ENCODE data around the gene MAN2A1. TPM values are rescaled to one million over a fixed set of nuclear protein-coding genes. Genes with fewer than 3 reads are reported as not detected.
A peak's percentile ranks its signal among the peaks of the same experiment; 100 is the strongest.

The MAN2A1 gene
- total RNA-seq, 1 donor from 2014 or later: 43.6 TPM

GRCh38 chr5:109837231-109837861 is 147.6 kb downstream of the MAN2A1 start:
- ATAC-seq: no peak
- H3K27me3 ChIP-seq: no peaks in the 10 kb centered on the region
- H3K4me3 ChIP-seq: no peak overlapping the region
- H3K27ac ChIP-seq: no peak overlapping the region
- no peaks in the 10 kb centered on the region for H3K4me1 ChIP-seq
- no peak for DNase-seq
- no peaks in the 10 kb centered on the region for H3K9me3 ChIP-seq
- no peak for TF ChIP-seq CTCF (IDR thresholded peaks at IDR 0.05)
- intact Hi-C loops (cut with DNase I): no loop called here
- peaks cover 18% of the 10 kb centered on the region for H3K36me3 ChIP-seq

DNA sequence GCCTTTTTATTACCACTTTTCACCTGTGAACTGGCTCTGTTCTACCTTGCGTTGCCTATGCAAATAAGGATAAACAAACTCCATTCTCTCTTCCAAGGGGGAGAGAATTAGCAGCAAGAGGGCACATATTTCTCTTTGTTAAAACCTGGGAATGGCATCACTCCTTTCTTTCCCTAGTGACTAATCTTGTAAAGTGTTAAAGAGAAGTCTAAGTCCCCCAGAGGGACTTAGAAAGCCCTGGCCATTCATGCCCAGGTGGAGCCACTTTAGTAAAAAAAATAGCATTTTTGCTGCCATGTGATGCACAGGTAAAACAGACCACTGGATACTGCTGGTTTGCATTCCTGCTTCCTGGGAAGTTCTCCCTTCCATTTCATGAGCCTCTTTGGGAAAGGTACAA is 148.4 kb downstream of the MAN2A1 start:
- no peaks in the 10 kb centered on the region for H3K4me1 ChIP-seq
- no peaks in the 10 kb centered on the region for H3K27me3 ChIP-seq
- no peak overlapping the region for H3K4me3 ChIP-seq
- no peak for ATAC-seq
- no peak overlapping the region for H3K27ac ChIP-seq
- DNase-seq: no peak
- H3K9me3 ChIP-seq: no peaks in the 10 kb centered on the region
- H3K36me3 ChIP-seq: peaks cover 24% of the 10 kb centered on the region
- no peak for TF ChIP-seq CTCF (IDR thresholded peaks at IDR 0.05)
- intact Hi-C loops (cut with DNase I): no loop called here

GRCh38 chr5:109844148-109844547 is 154.4 kb downstream of the MAN2A1 start:
- no peak overlapping the region for H3K27ac ChIP-seq
- DNase-seq (no peak), ATAC-seq (no peak)
- TF ChIP-seq CTCF (IDR thresholded peaks at IDR 0.05): peak; percentile 22
- H3K4me1 ChIP-seq: no peaks in the 10 kb centered on the region
- H3K36me3 ChIP-seq: peaks cover 36% of the 10 kb centered on the region
- H3K27me3 ChIP-seq: no peaks in the 10 kb centered on the region
- no peak overlapping the region for H3K4me3 ChIP-seq
- H3K9me3 ChIP-seq: no peaks in the 10 kb centered on the region
- intact Hi-C loops (cut with DNase I): no loop called here

DNA sequence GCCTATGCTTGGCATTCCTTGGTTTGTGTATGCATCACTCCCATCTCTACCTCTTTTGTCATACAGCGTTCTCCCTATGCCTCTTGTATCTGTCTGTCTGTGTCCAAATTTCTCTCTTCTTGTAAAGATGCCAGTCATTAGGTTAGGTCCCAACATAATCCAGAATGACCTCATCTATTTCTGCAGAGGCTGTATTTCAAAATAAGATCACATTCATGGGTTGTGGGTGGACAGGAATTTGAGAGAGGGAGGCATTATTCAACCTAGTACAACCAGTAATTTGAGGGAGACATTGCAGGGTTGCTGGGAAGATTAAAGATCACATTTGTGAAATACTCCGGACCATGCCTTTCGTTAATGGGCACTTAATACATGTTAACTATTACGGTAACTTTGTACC is 155.0 kb downstream of the MAN2A1 start:
- Histone ChIP-seq H3K27me3 (no peaks in the 10 kb centered on the region), H3K27ac (no peak overlapping the region), H3K36me3 (peaks cover 39% of the 10 kb centered on the region), H3K4me3 (no peak overlapping the region), H3K9me3 (no peaks in the 10 kb centered on the region), H3K4me1 (no peaks in the 10 kb centered on the region)
- TF ChIP-seq CTCF (IDR thresholded peaks at IDR 0.05): no peak
- DNase-seq: no peak
- no peak for ATAC-seq
- intact Hi-C loops (cut with DNase I): no loop called here

- no peak overlapping the region for H3K27ac ChIP-seq
- H3K9me3 ChIP-seq: no peaks in the 10 kb centered on the region
- H3K36me3 ChIP-seq: peaks cover 15% of the 10 kb centered on the region
- no peaks in the 10 kb centered on the region for H3K4me1 ChIP-seq
- intact Hi-C loops (cut with DNase I): no loop called here
- ATAC-seq (no peak), DNase-seq (no peak)
- H3K4me3 ChIP-seq: no peak overlapping the region
- TF ChIP-seq CTCF (IDR thresholded peaks at IDR 0.05): no peak
- H3K27me3 ChIP-seq: no peaks in the 10 kb centered on the region
Measured at GRCh38 chr5:109848130-109848529, 158.4 kb downstream of the MAN2A1 start.
